Gastroesophageal sphincter (tissue), 3 donors: ENCODE measurements around the gene LRFN2.

ENCODE experiments used
- CTCF ChIP-seq, 4 experiments: fragments of 200-600 bp in 2 of 4; fragments of 450-650 bp in 2 of 4; sonication (generic) in 1 of 4; IDR thresholded peaks; one replicate each; pipeline ENCODE4 v1.5.1; 2017 to 2019; ENCODE audit warnings: antibody characterized with exemption in 4 of 4, mild to moderate bottlenecking in 2 of 4, moderate library complexity in 2 of 4
- EP300 ChIP-seq: sonication (generic); formaldehyde crosslinking; IDR thresholded peaks from one replicate; pipeline ENCODE4 v1.6.1; 2017; ENCODE audit warnings: antibody characterized with exemption, mild to moderate bottlenecking

GRCh38 chr6:40387127-40387870, 199.9 kb downstream of the LRFN2 start:
- TF ChIP-seq EP300 (no peak), CTCF (IDR thresholded peaks at IDR 0.05) (no peak)
